T-helper 9 cell (primary cell): ENCODE measurements around the gene MAP3K12.
A peak's percentile ranks its signal among the peaks of the same experiment; 100 is the strongest.

Experiments used
- DNase-seq: peaks from one replicate; pipeline ENCODE4 v3.0.0-alpha.2; 2020

The MAP3K12 gene

GRCh38 chr12:53506881-53507602, 7.8 kb upstream of the MAP3K12 start, which contains the start of gene NPFF:
TSS of gene NPFF (minus strand) at chr12:53507484. CDS start at chr12:53507474, 10 bp downstream.
- DNase-seq = no peak

GRCh38 chr12:53506450-53506785, 7.2 kb upstream of the MAP3K12 start:
- DNase-seq = no peak

- no peak for DNase-seq
Measured at GRCh38 chr12:53505555-53506449, 6.5 kb upstream of the MAP3K12 start.

GRCh38 chr12:53505086-53505485, 5.8 kb upstream of the MAP3K12 start:
- no peak for DNase-seq

- DNase-seq = no peak
Measured at GRCh38 chr12:53504004-53504920, 5.0 kb upstream of the MAP3K12 start.

- no peak for DNase-seq
Measured at GRCh38 chr12:53502983-53503728, 3.9 kb upstream of the MAP3K12 start.

- DNase-seq = no peak
Measured at GRCh38 chr12:53502331-53502730, 3.1 kb upstream of the MAP3K12 start.

- no peak for DNase-seq
Measured at GRCh38 chr12:53501615-53502181, 2.4 kb upstream of the MAP3K12 start.

- peak; percentile 96 for DNase-seq
Measured at GRCh38 chr12:53500776-53501614, 1.7 kb upstream of the MAP3K12 start, which contains the start of gene TARBP2. TSS of gene TARBP2 (plus strand) at chr12:53501283. CDS start at chr12:53501409, 126 bp downstream.

GRCh38 chr12:53500142-53500775, 1.0 kb upstream of the MAP3K12 start:
- DNase-seq = no peak

- no peak for DNase-seq
Measured at GRCh38 chr12:53498235-53498630, 1.0 kb downstream of the MAP3K12 start.

- no peak for DNase-seq
Measured at GRCh38 chr12:53497461-53497860, 1.8 kb downstream of the MAP3K12 start.

GRCh38 chr12:53496752-53497032, 2.6 kb downstream of the MAP3K12 start:
- no peak for DNase-seq

- no peak for DNase-seq
Measured at GRCh38 chr12:53495903-53496751, 3.1 kb downstream of the MAP3K12 start.

- no peak for DNase-seq
Measured at GRCh38 chr12:53493610-53494391, 5.5 kb downstream of the MAP3K12 start.

GRCh38 chr12:53492830-53493609, 6.2 kb downstream of the MAP3K12 start:
- DNase-seq = peak; percentile 87

- DNase-seq = no peak
Measured at GRCh38 chr12:53492188-53492587, 7.1 kb downstream of the MAP3K12 start.
